ENCODE measurements around the gene FBXO47.
A peak's percentile ranks its signal among the peaks of the same experiment; 100 is the strongest.

Gene FBXO47

GRCh38 chr17:38903404-38903803 is 63.8 kb downstream of the FBXO47 start:
- DNase-seq (ENCODE audit: low spot score), result no peak

DNA sequence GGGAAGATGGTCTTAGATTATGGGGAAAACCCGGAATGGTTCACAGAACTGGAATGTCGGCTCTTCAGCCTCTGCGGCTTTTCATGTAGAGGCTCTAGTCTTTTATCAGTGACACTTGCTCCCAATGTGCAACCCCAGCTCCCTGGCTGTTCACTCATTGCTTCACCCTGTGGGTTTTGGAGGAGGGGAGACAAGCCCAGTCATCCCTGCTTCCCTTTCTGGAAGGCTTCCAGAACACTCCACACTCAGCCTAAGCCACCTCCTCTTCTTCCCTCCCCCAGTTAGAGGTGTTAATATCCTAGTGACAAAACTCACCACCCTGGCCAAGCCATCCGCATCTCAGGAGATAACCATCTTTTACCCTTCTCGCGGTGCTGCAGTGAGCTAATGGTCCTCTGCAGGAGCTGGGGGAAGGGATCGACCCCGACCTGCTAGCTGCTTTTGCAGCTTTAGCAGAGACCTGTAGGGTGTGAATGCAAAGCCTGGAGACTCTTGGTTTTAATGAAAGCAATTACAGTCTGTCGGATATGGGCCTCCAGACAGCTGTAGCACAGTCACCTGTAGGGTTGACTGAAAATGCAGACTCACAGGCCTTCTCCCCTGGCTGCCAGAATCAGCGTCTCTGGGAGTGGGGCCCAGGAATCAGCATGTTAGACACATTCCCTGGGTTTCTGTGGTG is 66.1 kb downstream of the FBXO47 start:
- peak; percentile 33 for DNase-seq (ENCODE audit: low spot score)

- DNase-seq (ENCODE audit: low spot score), result no peak
Observed at GRCh38 chr17:38899421-38899820, 67.8 kb downstream of the FBXO47 start.

DNA sequence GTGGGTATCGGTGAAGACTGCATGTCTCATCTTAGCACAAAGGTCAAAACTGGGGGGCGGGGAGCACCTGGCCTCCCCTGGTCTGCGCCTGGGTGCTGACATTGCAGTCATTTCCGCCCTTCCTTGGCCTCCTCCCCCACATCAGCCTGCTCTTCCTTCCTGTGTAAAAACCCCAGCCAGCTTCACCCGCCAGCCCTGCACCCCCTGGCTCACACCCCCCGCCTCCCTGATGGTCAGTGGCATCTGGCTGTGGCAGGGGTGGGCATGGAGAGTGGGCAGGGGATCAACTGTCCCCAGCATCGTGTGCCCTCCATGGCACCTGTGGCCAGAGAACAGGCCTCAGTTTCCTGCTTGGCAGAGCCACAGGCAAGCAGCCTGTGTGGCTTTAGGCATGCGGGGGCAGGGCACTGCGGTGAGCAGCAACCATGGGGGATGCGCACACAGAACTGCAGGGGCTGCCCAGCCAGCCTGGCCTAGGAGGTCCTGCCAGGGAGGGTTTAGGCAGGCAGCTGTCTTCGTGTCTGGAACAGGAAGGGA is 68.3 kb downstream of the FBXO47 start:
- no peak for DNase-seq (ENCODE audit: low spot score)

DNA sequence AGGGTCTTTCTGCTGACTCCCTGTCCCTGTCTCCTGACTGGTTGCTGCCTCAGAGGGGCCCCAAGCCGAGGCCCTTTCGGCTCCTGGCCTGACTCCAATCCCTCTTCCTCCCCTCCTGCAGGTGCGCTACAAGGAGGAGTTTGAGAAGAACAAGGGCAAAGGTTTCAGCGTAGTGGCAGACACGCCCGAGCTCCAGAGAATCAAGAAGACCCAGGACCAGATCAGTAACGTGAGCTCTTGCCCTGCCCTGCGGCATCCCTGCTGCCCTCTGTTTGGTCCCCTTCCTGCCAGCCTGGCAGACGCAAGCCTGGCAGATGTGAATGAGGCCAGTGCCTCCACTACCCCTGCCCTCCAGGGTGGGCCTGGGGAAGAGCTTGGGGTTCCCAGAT is 68.9 kb downstream of the FBXO47 start:
- DNase-seq (ENCODE audit: low spot score), result no peak

DNA sequence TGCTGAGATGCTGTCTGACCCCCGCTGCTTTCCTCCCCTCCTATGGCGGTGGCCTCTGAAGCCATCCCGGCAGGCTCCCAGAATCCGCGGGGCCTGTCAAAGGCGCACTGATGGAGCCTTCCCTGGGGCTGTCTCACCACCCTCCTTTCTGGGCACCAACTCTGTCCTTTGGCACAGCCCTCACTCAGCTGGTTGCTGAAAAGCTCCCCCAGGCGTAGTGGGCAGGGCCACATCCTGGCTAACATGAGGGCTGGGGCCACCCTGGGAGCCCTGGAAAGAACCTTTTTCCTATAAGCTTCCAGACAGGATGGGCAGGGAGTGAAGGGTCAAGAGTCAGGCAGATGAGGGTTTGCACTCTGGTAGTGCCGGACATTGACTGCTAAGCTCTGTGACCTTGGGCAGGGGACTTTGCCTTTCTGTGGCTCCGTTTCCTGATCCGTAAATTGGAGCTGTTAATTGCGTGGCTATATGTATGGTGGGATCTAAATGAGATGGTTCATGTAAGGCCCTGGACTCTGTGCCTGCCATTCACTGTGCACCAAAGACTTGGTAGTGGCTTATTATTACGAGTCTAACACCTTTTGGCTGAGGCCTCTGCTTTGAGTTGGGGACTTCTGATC is 69.4 kb downstream of the FBXO47 start:
- DNase-seq (ENCODE audit: low spot score), result no peak

DNA sequence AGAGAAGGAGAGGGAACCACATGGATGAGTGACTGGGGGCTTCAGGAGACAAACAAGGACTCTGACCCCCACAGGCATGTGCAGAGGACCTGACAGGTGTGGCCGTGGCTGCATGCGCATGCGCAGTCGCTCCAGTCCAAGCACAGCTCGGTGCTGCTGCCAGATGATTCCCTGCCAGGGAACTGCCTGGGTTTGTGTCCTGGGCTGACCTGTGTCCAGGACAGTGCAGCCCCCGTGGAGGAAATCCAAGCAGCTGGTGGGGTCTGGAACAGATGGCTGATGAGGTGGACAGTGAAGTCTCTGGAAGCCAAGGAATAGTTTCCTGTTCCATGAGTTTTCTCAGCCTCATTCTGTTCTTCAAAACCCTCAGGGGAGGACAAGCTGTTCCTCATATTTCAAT is 70.0 kb downstream of the FBXO47 start:
- DNase-seq (ENCODE audit: low spot score), result no peak

DNA sequence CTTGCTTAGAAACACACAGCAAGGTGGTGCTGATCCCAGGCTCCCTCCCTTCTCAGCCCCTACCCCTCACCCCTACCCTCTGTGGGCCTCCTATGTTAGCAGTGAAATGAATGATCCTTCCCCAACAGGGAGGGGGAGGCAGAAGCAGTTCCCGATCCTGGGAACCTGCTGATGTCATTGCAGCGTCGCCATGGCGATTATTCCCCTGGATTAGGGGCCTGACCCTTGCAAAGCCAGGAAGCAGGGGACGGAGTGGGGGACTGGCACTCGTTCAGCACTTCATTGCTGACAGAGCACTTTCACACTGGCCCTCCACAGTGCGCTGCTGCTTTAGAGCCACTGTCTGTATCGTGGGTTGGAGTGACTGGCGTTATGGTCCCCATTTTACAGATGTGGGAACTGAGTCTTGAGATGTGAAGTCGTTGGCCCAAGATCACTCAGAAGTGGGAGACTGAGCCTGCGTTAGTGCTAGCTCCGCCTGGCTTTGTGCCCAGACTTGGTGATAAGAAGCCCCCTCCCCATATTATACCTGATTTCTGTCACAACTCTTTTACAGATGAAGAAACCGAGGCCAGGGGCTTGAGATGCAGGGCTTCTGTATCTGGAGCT is 70.8 kb downstream of the FBXO47 start:
- DNase-seq (ENCODE audit: low spot score), result no peak

GRCh38 chr17:38894276-38894675 is 72.9 kb downstream of the FBXO47 start:
- no peak for DNase-seq (ENCODE audit: low spot score)

DNA sequence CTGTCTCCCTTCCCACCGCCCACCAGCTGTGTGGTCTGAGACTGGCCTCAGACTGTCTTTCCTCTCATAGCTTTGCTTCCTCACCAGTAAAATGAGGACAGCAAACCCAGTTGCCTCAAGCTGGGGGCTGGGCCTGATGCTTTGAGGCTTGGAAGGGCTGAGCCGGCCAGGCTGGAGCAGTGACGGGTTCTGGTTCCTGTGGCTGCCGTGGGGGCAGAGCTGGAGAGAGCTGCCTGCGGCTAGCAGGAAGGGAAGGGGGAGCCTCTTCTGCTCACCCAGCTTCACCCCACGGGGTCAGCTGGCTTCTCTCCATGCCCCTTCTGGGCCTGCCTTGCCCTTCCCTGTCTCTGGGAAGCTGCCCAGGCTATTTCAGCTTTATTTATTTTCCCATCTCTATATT is 73.6 kb downstream of the FBXO47 start:
- no peak for DNase-seq (ENCODE audit: low spot score)

- DNase-seq (ENCODE audit: low spot score), result no peak
Observed at GRCh38 chr17:38893113-38893512, 74.1 kb downstream of the FBXO47 start.

GRCh38 chr17:38892620-38893019 is 74.6 kb downstream of the FBXO47 start:
- no peak for DNase-seq (ENCODE audit: low spot score)

DNA sequence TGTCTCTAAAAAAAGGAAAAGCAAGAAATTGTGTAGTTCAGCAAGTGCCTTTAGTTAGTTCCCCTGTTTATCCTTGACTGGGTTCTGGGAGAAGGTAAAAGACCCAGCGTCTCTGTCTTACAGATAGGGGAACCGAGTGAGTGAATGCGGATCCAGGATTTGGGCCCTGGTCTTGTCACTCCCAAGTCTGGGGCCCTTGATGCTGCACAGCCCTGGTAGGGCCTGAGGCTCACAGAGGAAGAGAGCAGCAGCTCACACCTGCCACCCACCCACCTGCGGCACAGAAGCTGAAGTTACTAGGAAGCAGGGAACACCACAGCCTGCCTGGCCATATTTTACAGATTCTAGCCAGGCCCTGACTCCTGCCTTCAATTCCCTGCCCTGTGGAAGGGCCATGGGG is 75.1 kb downstream of the FBXO47 start:
- DNase-seq (ENCODE audit: low spot score), result no peak

GRCh38 chr17:38891441-38891840 is 75.8 kb downstream of the FBXO47 start:
- DNase-seq (ENCODE audit: low spot score), result no peak

GRCh38 chr17:38890410-38890746 is 76.8 kb downstream of the FBXO47 start:
- no peak for DNase-seq (ENCODE audit: low spot score)

DNA sequence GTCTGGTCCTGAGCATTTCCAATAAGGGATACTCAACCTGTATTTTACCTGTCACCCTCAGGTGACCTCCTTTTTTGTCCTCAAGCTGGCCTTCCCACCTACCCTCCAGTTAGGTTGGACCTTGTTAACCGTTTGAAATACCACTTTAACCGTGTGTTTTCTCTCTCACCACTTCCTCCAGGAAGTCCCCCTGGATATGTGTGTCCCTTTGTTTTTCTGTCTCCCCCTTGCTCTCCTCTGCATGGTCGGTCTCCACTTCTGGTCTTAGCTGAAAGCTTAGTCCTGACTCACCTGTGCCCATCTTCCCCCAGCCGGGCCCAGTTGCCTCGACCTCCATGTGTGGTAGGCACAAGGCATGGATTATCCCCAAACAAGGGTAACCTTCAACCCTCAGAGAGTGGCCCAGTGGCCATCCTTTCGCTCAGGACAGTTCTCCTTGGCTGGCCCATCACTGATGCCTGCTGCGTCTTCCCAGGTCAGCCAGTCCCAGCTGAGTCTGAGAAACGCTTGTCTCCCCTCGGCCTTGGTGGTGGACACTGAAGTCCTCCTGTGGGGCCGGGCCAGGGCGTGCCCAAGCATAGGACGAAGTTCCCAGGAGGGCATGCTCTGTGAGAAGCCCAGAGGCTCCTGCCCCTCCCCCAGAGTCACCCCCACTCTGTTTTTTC is 77.3 kb downstream of the FBXO47 start:
- DNase-seq (ENCODE audit: low spot score), result no peak

DNA sequence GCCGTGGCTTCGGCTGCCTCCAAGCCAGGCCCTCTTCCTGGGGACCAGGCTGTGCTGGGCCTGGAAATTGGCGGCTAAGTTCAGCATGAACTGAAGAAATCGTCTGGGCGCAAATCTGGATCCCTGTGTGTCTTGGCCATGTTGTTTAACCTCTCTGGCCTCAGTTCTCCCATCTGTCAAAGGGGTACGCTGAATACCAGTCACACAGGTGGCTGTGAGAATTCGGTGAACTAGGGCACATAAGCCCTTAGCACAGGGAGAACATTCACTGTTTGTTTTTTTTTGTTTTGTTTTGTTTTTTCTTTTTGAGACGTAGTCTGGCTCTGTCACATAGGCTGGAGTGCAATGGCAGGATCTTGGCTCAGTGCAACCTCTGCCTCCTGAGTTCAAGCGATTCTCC is 78.4 kb downstream of the FBXO47 start:
- no peak for DNase-seq (ENCODE audit: low spot score)

- no peak for DNase-seq (ENCODE audit: low spot score)
Observed at GRCh38 chr17:38886643-38887010, 80.6 kb downstream of the FBXO47 start.
